GM20431 (cell line): ENCODE data around the gene CFL2.

Experiments used
- in situ Hi-C: fragments of 300-500 bp; cut with MseI, MboI; formaldehyde crosslinking; loops from one replicate; pipeline ENCODE4 v1.15.0; 2020; ENCODE audit warnings: low sequenced_read_pairs; ENCODE audit not compliant: unreplicated experiment

Gene CFL2

GRCh38 chr14:34678306-34678705, 36.1 kb downstream of the CFL2 start:
- in situ Hi-C loops = no loop called here

- in situ Hi-C loops = no loop called here
Measured at GRCh38 chr14:34676516-34677211, 37.7 kb downstream of the CFL2 start.

GRCh38 chr14:34673702-34674101, 40.7 kb downstream of the CFL2 start:
- in situ Hi-C loops = no loop called here

- in situ Hi-C loops = no loop called here
Measured at GRCh38 chr14:34671716-34672115, 42.7 kb downstream of the CFL2 start.

- in situ Hi-C loops = loop anchor here (10.0 kb wide), 1 partner anchor 57 kb away; no protein-coding TSS in a partner anchor
Measured at GRCh38 chr14:34668111-34668510, 46.3 kb downstream of the CFL2 start.

GRCh38 chr14:34667007-34667406, 47.4 kb downstream of the CFL2 start:
- in situ Hi-C loops = loop anchor here (10.0 kb wide), 1 partner anchor 58 kb away; no protein-coding TSS in a partner anchor

GRCh38 chr14:34665785-34666435, 48.5 kb downstream of the CFL2 start:
- in situ Hi-C loops = loop anchor here (10.0 kb wide), 1 partner anchor 59 kb away; no protein-coding TSS in a partner anchor

GRCh38 chr14:34662561-34663088, 51.8 kb downstream of the CFL2 start:
- in situ Hi-C loops = loop anchor here (10.0 kb wide), 1 partner anchor 62 kb away; no protein-coding TSS in a partner anchor

- in situ Hi-C loops = loop anchor here (10.0 kb wide), 1 partner anchor 64 kb away; no protein-coding TSS in a partner anchor
Measured at GRCh38 chr14:34660796-34661195, 53.6 kb downstream of the CFL2 start.
